Measurements from ENCODE around the gene ASXL2. TPM values are rescaled to one million over a fixed set of nuclear protein-coding genes. Genes with fewer than 3 reads are reported as not detected.
A peak's percentile ranks its signal among the peaks of the same experiment; 100 is the strongest.
"Not testable (repeated sequence)": the region's sequence is repeated elsewhere in the genome, so short reads cannot be mapped to it uniquely, and the experiment has no call there.

The ASXL2 gene
- polyA plus RNA-seq, 2 donors, result 1.9 to 2.7 TPM

DNA sequence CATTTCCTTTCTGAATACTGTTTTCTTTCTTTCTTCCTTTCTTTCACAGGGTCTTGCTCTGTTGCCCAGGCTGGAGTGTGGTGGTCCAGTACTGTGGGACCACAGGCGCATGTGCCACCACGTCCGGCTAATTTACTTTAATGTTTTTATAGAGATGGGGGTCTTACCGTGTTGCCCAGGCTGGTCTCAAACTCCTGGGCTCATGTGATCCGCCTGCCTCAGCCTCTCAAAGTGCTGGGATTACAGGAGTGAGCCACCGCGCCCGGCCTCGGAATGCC, 35.3 kb upstream of the ASXL2 start:
- H3K36me3 ChIP-seq (ENCODE audit: control insufficient read depth in 2 of 2, insufficient read depth in 2 of 2, low read length in 1 of 2); H3K9me3 ChIP-seq (ENCODE audit: control insufficient read depth in 2 of 2, insufficient read depth in 1 of 2, low read depth in 1 of 2, low read length in 1 of 2); H3K27me3 ChIP-seq (ENCODE audit: control insufficient read depth in 1 of 2, insufficient read depth in 2 of 2, low read length in 2 of 2); H3K4me1 ChIP-seq (ENCODE audit: control insufficient read depth in 2 of 2, insufficient read depth in 2 of 2, low read length in 1 of 2); H3K27ac ChIP-seq (ENCODE audit: low read depth in 2 of 2, low read length in 1 of 2); H3K4me3 ChIP-seq (ENCODE audit: low read depth in 1 of 2, low read length in 2 of 2): not testable (repeated sequence)
- WGBS, 2 donors, result 87 to 91% methylated on average over 9 of the region's 9 CpGs

DNA sequence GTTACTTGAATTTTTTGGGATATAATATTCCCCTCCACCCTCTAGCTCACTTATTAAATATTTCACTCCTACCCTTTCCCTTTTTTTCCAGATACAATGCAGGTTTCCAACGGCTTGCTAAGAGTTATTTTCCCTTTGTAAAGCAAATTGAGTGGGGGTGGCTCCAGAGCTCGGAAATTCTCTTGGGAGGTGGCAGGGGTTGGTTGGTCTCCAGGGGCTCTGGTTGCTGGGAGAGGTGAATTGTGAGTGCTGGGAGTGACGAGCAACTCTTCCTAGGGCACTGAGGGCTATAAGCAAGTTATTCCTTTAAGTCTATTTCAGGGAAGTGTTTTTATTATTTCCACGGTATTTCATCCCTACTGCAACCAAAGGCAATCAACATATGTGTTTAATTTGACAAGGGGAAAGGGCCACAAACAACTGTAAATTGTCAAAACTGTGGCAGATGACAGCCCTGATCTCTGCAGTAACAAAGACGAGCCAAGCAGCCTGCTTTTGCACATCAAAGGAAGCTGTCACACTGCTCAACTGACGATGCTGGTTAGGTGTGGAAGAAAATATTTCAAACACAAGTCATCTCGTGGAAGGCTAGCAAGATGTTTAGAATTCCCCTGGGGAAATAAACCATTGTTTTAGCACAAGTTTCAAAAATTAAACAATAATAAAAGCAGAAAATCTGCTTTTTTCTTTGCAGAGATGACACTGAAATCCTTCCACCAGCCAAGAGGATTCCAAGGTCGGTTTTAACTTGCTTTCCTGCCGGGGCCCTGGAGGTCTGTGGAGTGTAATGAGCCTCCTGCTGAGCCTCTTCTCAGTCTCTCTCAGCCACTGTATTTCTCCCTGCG, 34.8 kb upstream of the ASXL2 start:
- Histone ChIP-seq H3K27me3 (ENCODE audit: control insufficient read depth in 1 of 2, insufficient read depth in 2 of 2, low read length in 2 of 2) (no peaks in the 10 kb centered on the region), H3K36me3 (ENCODE audit: control insufficient read depth in 2 of 2, insufficient read depth in 2 of 2, low read length in 1 of 2) (no peaks in the 10 kb centered on the region), H3K4me3 (ENCODE audit: low read depth in 1 of 2, low read length in 2 of 2) (no peak overlapping the region), H3K27ac (ENCODE audit: low read depth in 2 of 2, low read length in 1 of 2) (no peak overlapping the region), H3K4me1 (ENCODE audit: control insufficient read depth in 2 of 2, insufficient read depth in 2 of 2, low read length in 1 of 2) (no peaks in the 10 kb centered on the region), H3K9me3 (ENCODE audit: control insufficient read depth in 2 of 2, insufficient read depth in 1 of 2, low read depth in 1 of 2, low read length in 1 of 2) (no peaks in the 10 kb centered on the region)
- WGBS, 2 donors, result 25 to 28% methylated on average over 10 of the region's 10 CpGs

DNA sequence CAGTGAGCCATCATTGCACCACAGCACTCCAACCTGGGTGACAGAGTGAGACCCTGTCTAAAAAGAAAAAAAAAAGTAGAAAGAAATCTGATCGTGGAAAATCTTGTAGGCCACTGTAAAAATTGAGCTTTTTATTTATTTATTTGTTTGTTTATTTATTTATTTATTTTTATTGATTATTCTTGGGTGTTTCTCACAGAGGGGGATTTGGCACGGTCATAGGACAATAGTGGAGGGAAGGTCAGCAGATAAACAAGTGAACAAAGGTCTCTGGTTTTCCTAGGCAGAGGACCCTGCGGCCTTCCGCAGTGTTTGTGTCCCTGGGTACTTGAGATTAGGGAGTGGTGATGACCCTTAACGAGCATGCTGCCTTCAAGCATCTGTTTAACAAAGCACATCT, 31.3 kb upstream of the ASXL2 start:
- not testable (repeated sequence) for H3K36me3 ChIP-seq (ENCODE audit: control insufficient read depth in 2 of 2, insufficient read depth in 2 of 2, low read length in 1 of 2)
- WGBS, 2 donors, result 78 to 82% methylated on average over 5 of the region's 5 CpGs

DNA sequence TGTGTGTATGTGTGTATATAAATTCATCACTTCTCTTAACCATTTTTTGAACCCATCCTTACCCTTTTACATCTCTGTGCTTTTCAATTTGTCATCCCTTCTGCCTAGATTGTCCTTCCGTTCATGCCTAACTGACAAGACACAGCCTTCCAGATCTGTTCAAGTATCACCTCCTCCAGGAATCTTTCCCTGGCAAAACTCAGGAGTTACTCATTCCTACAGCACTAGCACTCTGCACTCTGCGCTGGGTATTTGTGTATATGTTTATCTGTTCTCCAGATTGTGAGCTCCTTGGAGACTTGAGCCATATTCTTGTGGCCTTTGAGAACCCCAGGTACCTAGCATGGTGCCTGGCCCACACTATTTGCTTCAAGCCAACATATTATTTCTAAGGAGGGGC, 26.8 kb upstream of the ASXL2 start:
- no peaks in the 10 kb centered on the region for H3K9me3 ChIP-seq (ENCODE audit: control insufficient read depth in 2 of 2, insufficient read depth in 1 of 2, low read depth in 1 of 2, low read length in 1 of 2)
- H3K36me3 ChIP-seq (ENCODE audit: control insufficient read depth in 2 of 2, insufficient read depth in 2 of 2, low read length in 1 of 2), result no peaks in the 10 kb centered on the region
- 91 to 93% methylated on average over 2 of the region's 2 CpGs for WGBS, 2 donors
- no peak overlapping the region for H3K4me3 ChIP-seq (ENCODE audit: low read depth in 1 of 2, low read length in 2 of 2)
- H3K27me3 ChIP-seq (ENCODE audit: control insufficient read depth in 1 of 2, insufficient read depth in 2 of 2, low read length in 2 of 2), result no peaks in the 10 kb centered on the region
- H3K27ac ChIP-seq (ENCODE audit: low read depth in 2 of 2, low read length in 1 of 2), result no peak overlapping the region
- H3K4me1 ChIP-seq (ENCODE audit: control insufficient read depth in 2 of 2, insufficient read depth in 2 of 2, low read length in 1 of 2), result no peaks in the 10 kb centered on the region

More for the DNA sequence above, 31.3 kb upstream of the ASXL2 start:
- H3K4me1 ChIP-seq (ENCODE audit: control insufficient read depth in 2 of 2, insufficient read depth in 2 of 2, low read length in 1 of 2); H3K27ac ChIP-seq (ENCODE audit: low read depth in 2 of 2, low read length in 1 of 2); H3K4me3 ChIP-seq (ENCODE audit: low read depth in 1 of 2, low read length in 2 of 2); H3K27me3 ChIP-seq (ENCODE audit: control insufficient read depth in 1 of 2, insufficient read depth in 2 of 2, low read length in 2 of 2); H3K9me3 ChIP-seq (ENCODE audit: control insufficient read depth in 2 of 2, insufficient read depth in 1 of 2, low read depth in 1 of 2, low read length in 1 of 2): not testable (repeated sequence)

DNA sequence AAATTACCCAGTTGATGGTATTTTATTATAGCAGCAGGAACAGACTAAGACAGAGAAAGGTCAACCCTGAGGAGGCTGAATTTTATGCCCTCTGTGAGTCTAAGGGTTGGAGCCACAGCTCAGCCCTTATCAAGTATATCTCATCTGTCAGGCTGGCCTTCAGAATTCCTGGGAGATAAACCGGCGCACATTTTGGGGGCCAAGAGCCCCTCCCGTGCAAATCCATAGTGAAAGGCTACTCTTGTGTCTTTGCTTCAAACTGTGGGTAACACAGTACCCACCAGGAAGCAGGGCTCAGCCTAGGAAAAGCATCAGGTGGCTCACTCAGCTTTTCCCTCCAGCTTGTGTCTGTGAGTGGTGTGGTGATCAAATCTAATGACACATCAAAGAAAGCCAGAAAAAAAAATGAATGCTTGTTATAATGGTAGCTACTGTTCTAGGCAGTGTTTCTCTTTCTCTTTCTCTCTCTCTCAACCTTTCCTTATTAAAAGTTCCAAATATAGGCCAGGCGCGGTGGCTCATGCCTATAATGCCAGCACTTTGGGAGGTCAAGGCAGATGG, 25.0 kb upstream of the ASXL2 start:
- no peaks in the 10 kb centered on the region for H3K4me1 ChIP-seq (ENCODE audit: control insufficient read depth in 2 of 2, insufficient read depth in 2 of 2, low read length in 1 of 2)
- no peak overlapping the region for H3K4me3 ChIP-seq (ENCODE audit: low read depth in 1 of 2, low read length in 2 of 2)
- no peak overlapping the region for H3K27ac ChIP-seq (ENCODE audit: low read depth in 2 of 2, low read length in 1 of 2)
- WGBS, 2 donors, result 73 to 90% methylated on average over 5 of the region's 5 CpGs
- no peaks in the 10 kb centered on the region for H3K36me3 ChIP-seq (ENCODE audit: control insufficient read depth in 2 of 2, insufficient read depth in 2 of 2, low read length in 1 of 2)
- no peaks in the 10 kb centered on the region for H3K27me3 ChIP-seq (ENCODE audit: control insufficient read depth in 1 of 2, insufficient read depth in 2 of 2, low read length in 2 of 2)
- no peaks in the 10 kb centered on the region for H3K9me3 ChIP-seq (ENCODE audit: control insufficient read depth in 2 of 2, insufficient read depth in 1 of 2, low read depth in 1 of 2, low read length in 1 of 2)

DNA sequence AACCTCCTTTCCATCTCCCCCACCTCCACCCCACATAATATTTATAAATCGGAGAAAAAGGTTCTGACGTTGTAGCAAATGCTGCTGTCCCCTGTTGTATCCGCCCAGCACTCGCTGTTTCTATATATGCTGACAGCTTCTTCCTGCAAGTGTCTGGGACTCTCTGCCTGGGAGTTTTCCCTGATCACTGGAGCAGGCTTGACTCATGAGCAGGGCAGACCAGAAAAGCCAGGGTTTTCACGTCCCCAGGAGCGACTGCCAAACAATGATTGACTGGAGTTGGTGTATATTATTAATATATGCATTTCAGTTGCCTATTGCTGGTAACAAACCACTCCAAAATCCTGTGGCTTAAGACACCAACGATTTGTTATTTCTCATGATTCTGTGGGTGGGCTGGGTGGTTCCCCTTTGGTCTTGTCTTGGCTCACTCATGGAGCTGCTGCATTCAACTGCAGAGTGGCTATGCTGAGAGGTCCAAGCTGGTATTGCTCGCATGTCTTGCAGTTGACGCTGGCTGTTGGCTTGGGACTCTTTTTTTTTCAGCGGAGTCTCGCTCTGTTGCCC, 21.2 kb upstream of the ASXL2 start:
- H3K27me3 ChIP-seq (ENCODE audit: control insufficient read depth in 1 of 2, insufficient read depth in 2 of 2, low read length in 2 of 2), result no peaks in the 10 kb centered on the region
- WGBS, 2 donors, result 62 to 64% methylated on average over 11 of the region's 11 CpGs
- H3K36me3 ChIP-seq (ENCODE audit: control insufficient read depth in 2 of 2, insufficient read depth in 2 of 2, low read length in 1 of 2), result no peaks in the 10 kb centered on the region
- H3K4me3 ChIP-seq (ENCODE audit: low read depth in 1 of 2, low read length in 2 of 2), result no peak overlapping the region
- peak overlapping the region in 1 of 2 donors; percentile 45 for H3K27ac ChIP-seq (ENCODE audit: low read depth in 2 of 2, low read length in 1 of 2)
- H3K9me3 ChIP-seq (ENCODE audit: control insufficient read depth in 2 of 2, insufficient read depth in 1 of 2, low read depth in 1 of 2, low read length in 1 of 2), result no peaks in the 10 kb centered on the region
- H3K4me1 ChIP-seq (ENCODE audit: control insufficient read depth in 2 of 2, insufficient read depth in 2 of 2, low read length in 1 of 2), result no peaks in the 10 kb centered on the region

DNA sequence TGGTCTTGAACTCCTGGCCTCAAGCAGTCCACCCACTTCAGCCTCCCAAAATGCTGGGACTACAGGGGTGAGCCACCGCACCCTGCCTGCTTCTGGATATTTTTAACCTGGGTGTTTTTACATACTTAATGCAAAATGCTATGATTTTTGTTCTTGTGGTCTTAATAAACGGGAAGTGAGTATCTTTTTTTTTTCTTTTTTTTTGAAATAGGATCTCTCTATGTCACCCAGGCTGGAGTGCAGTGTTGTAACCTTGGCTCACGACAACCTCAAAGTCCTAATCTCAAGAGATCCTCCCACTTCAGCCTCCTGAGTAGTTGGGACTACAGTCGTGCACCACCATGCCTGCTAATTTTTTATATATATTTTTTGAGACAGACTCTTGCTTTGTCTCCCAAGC, 19.2 kb upstream of the ASXL2 start:
- Histone ChIP-seq H3K27ac (ENCODE audit: low read depth in 2 of 2, low read length in 1 of 2) (no peak overlapping the region), H3K9me3 (ENCODE audit: control insufficient read depth in 2 of 2, insufficient read depth in 1 of 2, low read depth in 1 of 2, low read length in 1 of 2) (no peaks in the 10 kb centered on the region), H3K27me3 (ENCODE audit: control insufficient read depth in 1 of 2, insufficient read depth in 2 of 2, low read length in 2 of 2) (no peaks in the 10 kb centered on the region), H3K36me3 (ENCODE audit: control insufficient read depth in 2 of 2, insufficient read depth in 2 of 2, low read length in 1 of 2) (no peaks in the 10 kb centered on the region), H3K4me1 (ENCODE audit: control insufficient read depth in 2 of 2, insufficient read depth in 2 of 2, low read length in 1 of 2) (no peaks in the 10 kb centered on the region), H3K4me3 (ENCODE audit: low read depth in 1 of 2, low read length in 2 of 2) (no peak overlapping the region)
- 75 to 78% methylated on average over 4 of the region's 4 CpGs for WGBS, 2 donors

DNA sequence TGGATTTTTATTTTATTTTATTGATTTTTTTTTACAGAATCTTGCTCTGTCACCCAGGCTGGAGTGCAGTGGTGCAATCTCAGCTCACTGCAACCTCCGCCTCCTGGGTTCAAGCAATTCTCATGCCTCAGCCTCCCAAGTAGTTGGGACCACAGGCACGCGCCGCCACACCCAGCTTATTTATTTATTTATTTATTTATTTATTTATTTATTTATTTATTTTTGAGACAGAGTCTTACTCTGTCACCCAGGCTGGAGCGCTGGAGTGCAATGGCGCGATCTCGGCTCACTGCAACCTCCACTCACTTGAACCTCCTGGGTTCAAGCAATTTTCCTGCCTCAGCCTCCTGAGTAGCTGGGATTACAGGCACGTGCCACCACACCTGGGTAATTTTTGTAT, 18.0 kb upstream of the ASXL2 start:
- H3K4me3 ChIP-seq (ENCODE audit: low read depth in 1 of 2, low read length in 2 of 2); H3K27me3 ChIP-seq (ENCODE audit: control insufficient read depth in 1 of 2, insufficient read depth in 2 of 2, low read length in 2 of 2); H3K36me3 ChIP-seq (ENCODE audit: control insufficient read depth in 2 of 2, insufficient read depth in 2 of 2, low read length in 1 of 2); H3K4me1 ChIP-seq (ENCODE audit: control insufficient read depth in 2 of 2, insufficient read depth in 2 of 2, low read length in 1 of 2); H3K27ac ChIP-seq (ENCODE audit: low read depth in 2 of 2, low read length in 1 of 2); H3K9me3 ChIP-seq (ENCODE audit: control insufficient read depth in 2 of 2, insufficient read depth in 1 of 2, low read depth in 1 of 2, low read length in 1 of 2): not testable (repeated sequence)
- 80 to 86% methylated on average over 9 of the region's 9 CpGs for WGBS, 2 donors

DNA sequence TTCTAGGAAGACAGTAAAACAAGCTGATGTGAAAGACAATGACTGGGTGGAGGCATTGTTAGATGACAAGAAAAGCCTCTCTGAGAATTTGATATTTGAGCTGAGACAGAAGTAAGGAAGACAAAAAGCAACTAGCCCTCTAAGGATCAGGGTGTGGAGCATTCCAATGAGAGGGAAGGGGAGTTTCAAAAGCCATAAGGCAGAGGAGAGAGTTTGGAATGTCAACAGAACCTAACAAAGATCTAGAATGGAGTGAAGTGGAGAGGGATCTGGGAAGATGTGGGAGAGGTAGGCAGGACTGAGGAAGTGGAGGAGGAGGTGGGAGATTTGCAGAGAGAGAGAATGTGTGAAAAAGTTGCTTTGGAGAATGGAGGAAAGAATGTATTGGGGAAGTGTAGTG, 17.3 kb upstream of the ASXL2 start:
- Histone ChIP-seq H3K4me3 (ENCODE audit: low read depth in 1 of 2, low read length in 2 of 2) (no peak overlapping the region), H3K27ac (ENCODE audit: low read depth in 2 of 2, low read length in 1 of 2) (no peak overlapping the region), H3K27me3 (ENCODE audit: control insufficient read depth in 1 of 2, insufficient read depth in 2 of 2, low read length in 2 of 2) (no peaks in the 10 kb centered on the region), H3K4me1 (ENCODE audit: control insufficient read depth in 2 of 2, insufficient read depth in 2 of 2, low read length in 1 of 2) (no peaks in the 10 kb centered on the region), H3K9me3 (ENCODE audit: control insufficient read depth in 2 of 2, insufficient read depth in 1 of 2, low read depth in 1 of 2, low read length in 1 of 2) (no peaks in the 10 kb centered on the region), H3K36me3 (ENCODE audit: control insufficient read depth in 2 of 2, insufficient read depth in 2 of 2, low read length in 1 of 2) (no peaks in the 10 kb centered on the region)

DNA sequence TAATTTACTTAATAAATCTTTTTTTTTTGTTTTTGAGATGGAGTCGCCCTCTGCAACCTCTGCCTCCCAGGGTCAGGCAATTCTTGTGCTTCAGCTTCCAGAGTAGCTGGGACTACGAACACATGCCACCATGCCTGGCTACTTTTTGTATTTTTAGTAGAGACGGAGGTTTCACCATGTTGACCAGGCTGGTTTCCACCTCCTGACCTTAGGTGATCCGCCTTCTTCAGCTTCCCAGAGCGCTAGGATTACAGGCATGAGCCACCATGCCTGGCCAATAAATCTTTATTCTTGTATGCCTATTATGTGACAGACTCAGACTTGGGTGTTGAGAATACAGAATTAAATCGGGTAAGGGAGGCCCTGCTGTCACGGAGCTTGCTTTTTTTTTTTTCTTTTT, 16.7 kb upstream of the ASXL2 start:
- Histone ChIP-seq H3K36me3 (ENCODE audit: control insufficient read depth in 2 of 2, insufficient read depth in 2 of 2, low read length in 1 of 2) (no peaks in the 10 kb centered on the region), H3K4me3 (ENCODE audit: low read depth in 1 of 2, low read length in 2 of 2) (no peak overlapping the region), H3K4me1 (ENCODE audit: control insufficient read depth in 2 of 2, insufficient read depth in 2 of 2, low read length in 1 of 2) (no peaks in the 10 kb centered on the region), H3K27me3 (ENCODE audit: control insufficient read depth in 1 of 2, insufficient read depth in 2 of 2, low read length in 2 of 2) (no peaks in the 10 kb centered on the region), H3K9me3 (ENCODE audit: control insufficient read depth in 2 of 2, insufficient read depth in 1 of 2, low read depth in 1 of 2, low read length in 1 of 2) (no peaks in the 10 kb centered on the region), H3K27ac (ENCODE audit: low read depth in 2 of 2, low read length in 1 of 2) (no peak overlapping the region)
- 84 to 90% methylated on average over 7 of the region's 7 CpGs for WGBS, 2 donors

All from esophagus (tissue), 2 donors.